T-helper 1 cell treated with Interleukin-12 subunit alpha and Interleukin-12 subunit beta and Interleukin-4 antibody, amounts not matched to agents 30 ng/mL and 1 ng/mL, for 36 hours (primary cell): ENCODE data around the gene TYW1B. TPM values are rescaled to one million over a fixed set of nuclear protein-coding genes. Genes with fewer than 3 reads are reported as not detected.
"Not testable (repeated sequence)": the region's sequence is repeated elsewhere in the genome, so short reads cannot be mapped to it uniquely, and the experiment has no call there.

Source experiments
- intact Hi-C: fragments of 100-400 bp; cut with micrococcal nuclease; formaldehyde crosslinking; loops from one replicate; pipeline ENCODE4 v1.15.1; 2024
- total RNA-seq: library from RNA; stranded (reverse); gene quantifications from 2 replicates; pipeline ENCODE4 v1.2.3, GENCODE V29; 2022

TYW1B gene
- total RNA-seq, 1 donor from 2014 or later, result 3.9 TPM

DNA sequence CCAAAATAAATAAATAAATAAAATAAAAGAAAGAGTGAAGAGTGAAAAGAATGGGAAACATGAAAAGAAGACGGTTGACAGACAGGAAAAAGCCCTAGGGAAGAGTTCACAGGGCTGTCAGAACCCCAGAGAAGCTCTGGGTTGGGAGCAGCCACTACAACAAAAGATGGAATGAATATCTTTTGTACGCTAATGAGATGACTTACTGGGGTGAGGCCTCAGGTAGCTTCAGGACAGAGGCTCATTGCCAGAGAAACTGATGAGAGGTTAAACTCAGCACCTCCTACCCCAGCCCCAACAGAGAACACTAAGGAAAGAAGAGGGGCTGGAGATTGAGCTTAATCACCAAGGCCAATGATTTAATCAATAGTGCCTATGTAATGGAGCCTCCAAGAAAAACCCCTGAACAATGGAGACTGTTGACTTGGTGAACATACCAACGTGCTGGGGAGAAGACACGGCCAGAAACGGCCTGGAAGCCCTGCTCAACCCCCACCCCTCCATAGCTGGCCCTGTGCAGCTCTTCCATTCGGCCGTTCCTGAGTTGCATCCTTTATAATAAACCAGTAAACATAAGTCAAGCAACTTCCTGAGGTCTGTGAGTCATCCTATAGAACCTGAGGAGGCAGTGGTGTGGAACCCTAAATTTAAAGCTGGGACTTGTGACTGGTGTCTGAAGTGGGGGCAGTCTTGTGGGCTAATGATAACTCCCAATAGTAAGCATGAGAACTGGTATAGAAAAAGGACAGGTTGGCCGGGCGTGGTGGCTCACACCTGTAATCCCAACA is 11.4 kb downstream of the TYW1B start:
- intact Hi-C loops, result not testable (repeated sequence)

DNA sequence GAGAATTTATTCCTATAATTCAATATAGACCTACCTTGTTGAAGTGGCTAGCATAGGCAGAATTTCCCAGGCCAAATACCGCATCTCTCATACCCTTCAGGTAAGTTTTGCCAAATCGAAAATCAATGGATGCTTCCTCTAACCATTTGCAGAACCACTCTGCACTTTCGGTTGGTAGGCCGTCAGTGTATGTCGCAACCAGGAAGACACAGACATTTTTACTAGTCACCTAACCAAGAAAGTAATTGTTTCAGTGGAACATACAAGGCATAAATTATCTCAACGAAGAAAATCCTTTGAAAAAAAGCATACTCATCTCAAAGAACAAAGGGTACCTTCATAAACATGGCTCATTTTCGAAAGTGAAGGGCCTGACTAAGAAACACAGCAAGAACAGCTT is 17.6 kb downstream of the TYW1B start:
- intact Hi-C loops, result not testable (repeated sequence)

GRCh38 chr7:72808511-72808910 is 19.5 kb downstream of the TYW1B start:
- intact Hi-C loops, result not testable (repeated sequence)

GRCh38 chr7:72806851-72807250 is 21.1 kb downstream of the TYW1B start:
- intact Hi-C loops, result not testable (repeated sequence)

DNA sequence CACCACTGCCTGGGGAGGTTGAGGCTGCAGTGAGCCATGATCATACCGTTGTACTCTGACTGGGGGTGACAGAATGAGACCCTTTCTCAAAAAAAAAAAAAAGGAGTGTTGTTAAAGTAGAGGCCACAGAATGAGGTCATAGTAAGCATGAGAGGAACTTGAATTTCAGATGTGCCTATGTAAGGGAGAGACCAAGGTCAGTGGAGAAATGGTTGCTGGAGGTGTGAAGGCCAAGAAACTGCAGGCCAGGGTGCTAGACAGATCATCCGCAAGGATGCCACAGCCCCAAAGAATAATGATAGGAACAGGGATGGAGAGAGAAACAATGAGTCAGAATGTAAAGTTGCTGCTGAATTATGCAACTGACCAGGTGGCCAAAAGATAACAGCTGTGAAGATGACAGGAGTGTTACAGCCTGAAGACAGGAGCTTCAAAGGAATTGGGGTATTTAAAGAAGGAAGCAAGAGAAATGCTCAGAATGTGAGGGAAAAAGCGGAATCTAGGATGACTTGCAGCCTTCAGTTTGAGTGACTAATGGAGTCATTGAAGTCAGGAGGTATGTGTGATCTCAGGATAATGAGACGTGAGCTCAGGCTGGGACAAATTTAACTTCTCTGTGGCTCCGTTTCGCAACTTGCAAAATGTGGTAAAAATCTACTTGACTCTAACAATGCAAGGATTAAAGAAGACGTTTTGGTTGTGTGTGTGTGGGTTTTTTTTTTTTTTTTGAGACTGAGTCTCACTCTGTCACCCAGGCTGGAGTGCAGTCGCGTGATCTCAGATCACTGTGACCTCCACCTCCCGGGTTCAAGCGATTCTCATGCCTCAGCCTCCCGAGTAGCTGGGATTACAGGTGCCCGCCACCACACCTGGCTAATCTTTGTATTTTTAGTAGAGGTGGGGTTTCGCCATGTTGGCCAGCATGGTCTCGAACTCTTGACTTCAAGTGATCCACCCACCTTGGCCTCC is 22.2 kb downstream of the TYW1B start:
- intact Hi-C loops, result no loop called here

DNA sequence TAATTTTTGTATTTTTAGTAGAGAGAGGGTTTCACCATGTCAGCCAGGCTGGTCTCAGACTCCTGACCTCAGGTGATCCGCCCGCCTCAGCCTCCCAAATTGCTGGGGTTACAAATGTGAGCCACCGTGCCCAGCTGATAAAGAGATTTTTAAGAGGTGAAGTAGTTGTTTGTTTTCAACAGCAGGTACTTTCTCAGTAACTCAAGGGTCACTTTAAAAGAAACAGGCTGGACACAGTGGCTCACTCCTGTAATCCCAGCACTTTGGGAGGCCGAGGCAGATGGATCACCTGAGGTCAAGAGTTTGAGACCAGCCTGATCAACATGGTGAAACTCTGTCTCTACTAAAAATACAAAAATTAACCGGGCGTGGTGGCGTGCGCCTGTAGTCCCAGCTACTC is 24.2 kb downstream of the TYW1B start:
- intact Hi-C loops, result not testable (repeated sequence)

GRCh38 chr7:72801564-72801963 is 26.4 kb downstream of the TYW1B start:
- intact Hi-C loops, result not testable (repeated sequence)

DNA sequence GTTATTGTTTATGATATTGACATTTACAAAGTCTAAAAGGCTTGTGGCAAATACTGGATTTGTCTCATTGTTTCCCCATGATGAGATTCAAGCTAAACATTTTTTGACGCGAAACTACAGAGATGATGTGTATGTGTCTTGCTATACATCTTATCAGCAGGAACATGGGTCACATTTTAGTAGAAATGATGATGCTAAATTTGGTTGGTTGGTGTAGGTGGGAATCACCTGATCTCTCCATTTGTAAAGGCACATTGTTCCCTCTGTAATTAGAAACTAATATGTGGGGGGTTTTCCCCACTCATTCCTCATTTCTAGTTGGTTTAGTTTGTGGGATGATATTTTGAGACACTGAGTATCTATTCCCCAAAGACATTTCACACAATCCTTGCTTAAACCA is 32.6 kb downstream of the TYW1B start:
- intact Hi-C loops, result not testable (repeated sequence)

- intact Hi-C loops, result no loop called here
Measured at GRCh38 chr7:72793791-72794190, 34.2 kb downstream of the TYW1B start.

DNA sequence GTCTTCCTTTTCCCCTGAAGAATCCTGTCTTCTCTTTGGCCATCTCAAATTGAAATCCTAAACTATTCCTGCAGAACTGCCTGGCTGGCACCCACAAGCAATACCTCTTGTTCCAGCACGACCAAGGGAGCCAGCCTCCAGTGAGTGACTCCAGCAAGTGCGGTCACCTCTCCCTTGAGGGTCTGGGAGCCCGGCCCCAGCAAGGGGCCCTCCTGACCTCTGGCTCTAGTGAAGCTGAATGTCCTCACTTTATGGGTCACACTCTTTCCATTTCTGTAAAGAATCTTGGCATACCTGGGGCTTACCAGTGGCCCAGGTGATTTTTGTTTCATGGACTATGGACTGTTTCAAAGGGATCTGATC is 37.3 kb downstream of the TYW1B start:
- intact Hi-C loops, result not testable (repeated sequence)

- intact Hi-C loops, result not testable (repeated sequence)
Measured at GRCh38 chr7:72790048-72790697, 37.8 kb downstream of the TYW1B start.

GRCh38 chr7:72785166-72785955 is 42.6 kb downstream of the TYW1B start:
- intact Hi-C loops, result loop anchor here (10.0 kb wide), 1 partner anchor 291 kb away; no protein-coding TSS in a partner anchor

DNA sequence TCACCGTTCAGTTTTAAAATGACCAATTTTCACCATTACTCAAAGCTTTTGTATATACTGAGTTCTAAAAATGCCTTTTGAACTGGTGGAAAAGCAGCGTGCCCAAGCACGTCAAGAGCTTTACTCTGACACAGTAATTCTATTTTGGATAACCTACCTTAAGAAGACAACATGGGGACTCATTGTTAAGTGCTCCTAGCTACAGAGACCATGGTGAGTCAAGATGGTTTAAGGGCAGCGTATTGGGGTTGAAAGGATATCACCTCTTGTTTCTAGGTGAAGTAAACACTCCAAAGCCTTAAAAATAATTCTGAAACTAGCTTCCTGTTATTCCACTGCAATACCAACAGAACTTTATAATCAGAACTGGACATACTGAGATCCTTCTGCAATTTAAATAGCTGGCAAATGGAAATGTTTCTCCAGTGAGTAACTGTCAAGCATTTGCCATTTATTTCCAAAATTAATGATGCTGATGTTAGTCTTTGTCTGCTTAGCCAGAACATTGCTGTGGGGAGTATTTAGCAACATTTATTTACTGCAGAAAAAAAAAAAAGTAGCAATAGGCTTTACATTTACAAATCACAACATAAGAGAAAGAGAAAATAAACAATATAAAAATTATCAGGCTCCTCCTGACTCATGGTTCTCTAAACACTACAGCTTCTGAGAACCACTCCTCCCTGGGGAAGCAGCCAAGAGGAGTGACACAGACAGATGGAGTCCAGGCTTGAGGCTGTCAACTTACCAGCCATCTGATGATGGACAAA is 44.2 kb downstream of the TYW1B start:
- intact Hi-C loops, result loop anchor here (10.0 kb wide), 1 partner anchor 289 kb away; no protein-coding TSS in a partner anchor

DNA sequence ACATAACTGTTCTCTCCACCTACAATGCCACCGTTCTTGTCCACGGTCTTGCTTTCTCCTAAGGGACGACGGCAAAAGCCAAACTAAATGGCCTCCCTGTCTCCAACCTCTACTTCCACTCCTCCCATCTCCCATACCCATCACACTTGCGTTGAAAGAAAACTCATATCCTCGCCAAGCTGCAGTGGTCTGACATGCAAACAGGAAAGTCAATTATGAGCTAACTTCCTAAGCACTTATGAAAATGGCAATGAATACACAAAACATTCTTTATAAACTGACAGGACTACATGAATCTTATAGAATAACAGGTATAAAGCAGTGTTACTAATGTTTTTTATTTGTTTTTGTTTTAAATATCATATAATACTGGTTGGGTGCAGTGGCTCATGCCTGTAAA is 46.4 kb downstream of the TYW1B start:
- intact Hi-C loops, result loop anchor here (10.0 kb wide), 1 partner anchor 287 kb away; no protein-coding TSS in a partner anchor

DNA sequence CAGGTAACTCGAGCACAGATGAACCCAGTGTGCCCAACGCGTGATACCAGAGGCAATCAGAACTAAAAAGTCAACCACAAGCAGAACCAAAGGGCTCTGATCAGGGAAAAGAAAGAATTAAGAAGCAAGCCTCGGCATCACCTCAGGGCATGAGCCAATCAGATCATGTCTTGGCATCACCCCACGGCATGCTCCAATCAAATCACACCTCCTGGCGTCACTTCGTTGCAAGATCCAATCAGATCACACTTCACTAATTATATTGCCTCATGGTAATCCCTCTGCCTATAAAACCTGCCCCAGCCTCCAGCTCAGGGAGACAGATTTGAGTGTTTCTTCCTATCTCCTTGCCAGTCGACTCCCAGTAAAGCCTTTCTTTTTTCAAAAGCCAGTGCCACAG is 46.8 kb downstream of the TYW1B start:
- intact Hi-C loops, result loop anchor here (10.0 kb wide), 1 partner anchor 286 kb away; no protein-coding TSS in a partner anchor

DNA sequence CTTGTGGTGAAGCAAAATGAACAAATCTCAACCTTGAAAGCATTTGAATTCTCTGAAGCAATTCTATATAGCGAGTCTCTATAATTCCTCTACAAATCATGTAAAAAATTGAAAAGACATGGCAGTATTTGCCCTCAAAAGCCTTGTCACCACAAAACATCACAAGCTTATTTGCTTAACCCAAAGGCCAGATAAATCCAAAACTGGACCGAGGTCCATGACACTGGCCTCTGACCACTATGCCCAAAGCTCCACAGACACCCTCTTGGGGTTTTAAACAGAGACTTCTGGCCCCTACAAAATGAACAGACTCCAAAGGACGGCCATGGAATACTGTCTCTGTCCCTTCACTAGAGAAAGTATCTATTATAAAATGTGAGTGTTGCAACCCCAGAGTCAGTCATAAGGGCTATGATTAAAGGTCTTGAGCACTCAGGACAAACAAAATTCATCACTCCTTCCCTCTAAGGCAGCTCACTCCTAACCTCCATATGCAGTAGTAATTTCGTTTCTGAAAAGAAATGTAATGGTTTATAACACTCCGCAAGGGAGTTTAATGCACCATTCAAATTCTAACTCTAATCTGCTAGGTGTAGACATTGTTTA is 47.6 kb downstream of the TYW1B start:
- intact Hi-C loops, result loop anchor here (10.0 kb wide), 1 partner anchor 286 kb away; no protein-coding TSS in a partner anchor

DNA sequence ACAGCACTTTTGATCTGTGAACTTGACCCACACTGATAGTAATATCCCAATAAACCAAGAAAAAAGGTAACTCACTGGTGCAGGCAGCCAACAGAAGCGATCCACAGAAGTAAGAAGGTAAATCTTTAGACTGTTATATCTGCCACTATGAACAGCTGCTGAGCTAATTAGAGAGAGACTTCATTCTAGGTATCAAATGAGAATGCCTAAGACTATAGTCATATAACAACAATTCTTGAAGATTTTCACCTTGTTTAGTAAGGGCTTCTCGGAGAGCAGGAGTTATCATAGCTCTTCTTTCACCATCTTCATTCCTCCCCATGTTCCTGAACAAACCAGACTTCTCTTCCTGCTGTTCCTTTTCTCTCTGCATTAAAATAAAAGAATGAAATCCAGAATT is 50.8 kb downstream of the TYW1B start:
- intact Hi-C loops, result not testable (repeated sequence)

- intact Hi-C loops, result not testable (repeated sequence)
Measured at GRCh38 chr7:72772627-72773026, 55.4 kb downstream of the TYW1B start.

DNA sequence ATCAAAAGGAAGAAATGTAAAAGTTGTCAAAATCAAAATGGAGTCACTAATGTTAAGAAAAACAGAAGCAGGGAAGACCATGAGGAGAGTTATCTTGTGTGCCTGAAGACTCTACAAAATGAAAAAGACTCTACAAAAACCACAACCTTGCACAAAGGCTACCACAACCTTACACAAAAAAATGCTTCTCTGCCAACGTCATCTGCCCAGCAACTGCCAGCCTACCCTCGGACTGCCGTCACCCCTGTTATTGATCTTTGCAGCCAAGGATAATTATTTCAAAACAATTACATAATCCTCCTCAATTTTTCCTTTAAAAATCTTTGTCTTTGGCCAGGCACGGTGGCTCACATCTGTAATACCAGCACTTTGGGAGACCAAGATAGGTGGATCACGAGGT is 61.0 kb downstream of the TYW1B start:
- intact Hi-C loops, result not testable (repeated sequence)
